KOPT-K1 (cell line): ENCODE results near the gene GOSR1.
"Not testable (repeated sequence)": the region's sequence is repeated elsewhere in the genome, so short reads cannot be mapped to it uniquely, and the experiment has no call there.

Experiments
- H3K27ac ChIP-seq: fragments of 200-600 bp; sonication (generic); 2 replicates; pipeline ENCODE4 v1.5.1; 2016; ENCODE audit warnings: antibody characterized with exemption, mild to moderate bottlenecking, low read depth, low read length; ENCODE audit not compliant: poor library complexity, severe bottlenecking
- H3K36me3 ChIP-seq: fragments of 200-600 bp; sonication (generic); 2 replicates; pipeline ENCODE4 v1.5.1; 2017; ENCODE audit warnings: antibody characterized with exemption, mild to moderate bottlenecking, low read length, moderate library complexity; ENCODE audit not compliant: insufficient read depth
- H3K9me3 ChIP-seq: fragments of 200-600 bp; sonication (generic); 2 replicates; pipeline ENCODE4 v1.5.1; 2017; ENCODE audit warnings: antibody characterized with exemption, low read length, mild to moderate bottlenecking; ENCODE audit not compliant: insufficient read depth, poor library complexity, severe bottlenecking

The GOSR1 gene

DNA sequence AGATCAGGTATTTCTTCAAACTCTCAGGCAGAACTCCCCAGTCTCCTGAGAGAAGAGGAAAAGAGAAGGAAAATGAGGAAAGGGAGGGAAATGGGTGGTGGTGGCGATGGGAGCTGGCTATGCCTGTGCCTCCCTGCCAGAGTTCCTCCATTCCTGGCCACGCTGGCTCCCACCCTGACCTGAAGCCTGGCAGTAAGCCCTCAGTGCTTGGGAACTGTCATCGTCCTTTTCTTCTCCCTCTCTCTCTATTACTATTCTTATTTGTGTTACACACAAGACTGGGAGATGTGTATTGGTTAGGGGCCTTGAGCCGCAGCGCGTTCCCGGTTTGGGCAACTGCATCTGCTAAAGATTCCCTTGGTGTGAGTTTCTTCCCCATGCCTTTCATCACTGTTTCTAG is 44.6 kb downstream of the GOSR1 start:
- Histone ChIP-seq H3K9me3 (no peaks in the 10 kb centered on the region), H3K27ac (no peak overlapping the region), H3K36me3 (peaks cover 66% of the 10 kb centered on the region)

DNA sequence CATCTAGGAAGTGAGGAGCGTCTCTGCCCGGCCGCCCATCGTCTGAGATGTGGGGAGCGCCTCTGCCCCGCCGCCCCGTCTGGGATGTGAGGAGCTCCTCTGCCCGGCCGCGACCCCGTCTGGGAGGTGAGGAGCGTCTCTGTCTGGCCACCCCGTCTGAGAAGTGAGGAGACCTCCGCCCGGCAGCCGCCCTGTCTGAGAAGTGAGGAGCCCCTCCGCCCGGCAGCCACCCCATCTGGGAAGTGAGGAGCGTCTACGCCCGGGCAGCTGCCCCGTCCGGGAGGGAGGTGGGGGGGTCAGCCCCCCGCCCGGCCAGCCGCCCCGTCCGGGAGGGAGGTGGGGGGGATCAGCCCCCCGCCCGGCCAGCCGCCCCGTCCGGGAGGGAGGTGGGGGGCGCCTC is 46.0 kb downstream of the GOSR1 start:
- H3K36me3 ChIP-seq = peaks cover 57% of the 10 kb centered on the region
- H3K27ac ChIP-seq, H3K9me3 ChIP-seq: not testable (repeated sequence)

GRCh38 chr17:30524847-30525246 is 47.6 kb downstream of the GOSR1 start:
- Histone ChIP-seq H3K36me3 (peaks cover 44% of the 10 kb centered on the region), H3K9me3 (no peaks in the 10 kb centered on the region), H3K27ac (no peak overlapping the region)

- Histone ChIP-seq H3K9me3 (no peaks in the 10 kb centered on the region), H3K27ac (no peak overlapping the region), H3K36me3 (peaks cover 28% of the 10 kb centered on the region)
Observed at GRCh38 chr17:30526401-30526800, 49.2 kb downstream of the GOSR1 start.

DNA sequence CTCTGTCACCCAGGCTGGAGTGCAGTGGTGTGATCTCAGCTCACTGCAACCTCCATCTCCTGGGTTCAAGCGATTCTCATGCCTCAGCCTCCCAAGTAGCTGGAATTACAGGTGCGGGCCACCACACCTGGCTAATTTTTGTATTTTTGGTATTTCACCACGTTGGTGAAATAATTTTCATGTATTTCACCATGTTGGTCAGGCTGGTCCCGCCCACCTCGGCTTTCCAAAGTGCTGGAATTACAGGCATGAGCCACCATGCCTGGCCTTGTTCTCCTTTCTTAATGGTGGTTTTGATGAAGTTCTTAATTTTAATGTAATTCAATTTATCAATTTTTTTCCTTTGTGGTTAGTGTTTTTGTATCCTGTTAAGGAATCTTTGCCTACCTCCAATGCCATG is 51.5 kb downstream of the GOSR1 start:
- H3K27ac ChIP-seq = not testable (repeated sequence)

DNA sequence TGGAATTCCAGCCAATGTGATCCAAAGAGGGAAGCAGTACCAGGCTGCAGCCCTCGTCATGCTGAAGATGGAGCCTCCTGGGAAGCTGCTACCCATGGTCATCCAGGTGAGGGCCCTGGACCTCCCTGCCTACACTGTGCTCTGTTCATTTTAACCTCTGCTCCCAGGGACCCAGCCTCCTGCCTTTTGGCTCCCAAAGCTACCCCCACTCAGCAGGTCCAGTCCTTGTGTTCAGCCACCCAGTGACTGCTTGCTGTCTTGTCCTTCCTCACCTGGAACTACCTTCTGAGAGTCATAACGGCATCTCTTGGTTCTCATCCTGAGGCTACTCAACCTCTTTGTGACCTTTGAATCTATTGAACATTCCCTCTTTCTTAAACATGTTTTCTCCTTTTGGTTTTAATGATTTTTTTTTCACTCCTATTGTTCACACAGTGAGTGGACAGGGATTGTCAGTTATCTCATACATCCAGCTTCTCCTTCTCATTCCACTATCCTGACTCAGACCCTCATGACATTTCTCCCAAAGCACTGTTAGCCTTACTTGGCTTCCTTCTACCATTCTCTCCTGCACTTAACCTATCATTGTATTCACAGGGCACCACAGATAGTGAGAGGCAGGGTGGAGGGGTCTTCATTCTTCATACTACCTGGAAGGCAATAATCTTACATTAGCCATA is 53.3 kb downstream of the GOSR1 start:
- Histone ChIP-seq H3K27ac (no peak overlapping the region), H3K36me3 (peaks cover 4% of the 10 kb centered on the region; the same call in 1 of the 2 replicates), H3K9me3 (no peaks in the 10 kb centered on the region)

More for the DNA sequence above, 51.5 kb downstream of the GOSR1 start:
- peaks cover 14% of the 10 kb centered on the region; the same call in 1 of the 2 replicates for H3K36me3 ChIP-seq
- not testable (repeated sequence) for H3K9me3 ChIP-seq

DNA sequence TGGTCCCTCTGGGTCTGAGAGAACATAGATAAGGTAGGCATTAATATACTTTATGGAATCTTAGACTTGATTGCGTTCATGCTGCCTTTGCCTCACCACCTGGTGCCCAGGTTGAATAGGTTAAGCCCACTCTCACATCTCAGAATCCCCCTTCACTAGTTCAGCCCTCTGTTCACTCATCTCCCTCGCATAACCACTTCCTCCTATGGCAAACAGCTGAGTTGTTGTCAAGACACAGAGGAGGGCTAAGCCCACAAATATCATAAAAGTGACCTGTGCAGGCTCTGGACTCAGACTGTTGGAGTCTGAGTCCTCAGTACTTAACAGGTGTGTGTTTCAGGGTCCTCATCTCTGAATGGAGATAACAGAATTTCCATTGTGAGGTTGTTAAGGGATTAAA is 55.7 kb downstream of the GOSR1 start:
- Histone ChIP-seq H3K9me3 (no peaks in the 10 kb centered on the region), H3K36me3 (no peaks in the 10 kb centered on the region), H3K27ac (no peak overlapping the region)

- H3K27ac ChIP-seq = no peak overlapping the region
- no peaks in the 10 kb centered on the region for H3K9me3 ChIP-seq
- H3K36me3 ChIP-seq = no peaks in the 10 kb centered on the region
Observed at GRCh38 chr17:30534298-30534697, 57.1 kb downstream of the GOSR1 start.

- H3K36me3 ChIP-seq = no peaks in the 10 kb centered on the region
- no peak overlapping the region for H3K27ac ChIP-seq
- H3K9me3 ChIP-seq = no peaks in the 10 kb centered on the region
Observed at GRCh38 chr17:30534938-30535921, 58.0 kb downstream of the GOSR1 start.

DNA sequence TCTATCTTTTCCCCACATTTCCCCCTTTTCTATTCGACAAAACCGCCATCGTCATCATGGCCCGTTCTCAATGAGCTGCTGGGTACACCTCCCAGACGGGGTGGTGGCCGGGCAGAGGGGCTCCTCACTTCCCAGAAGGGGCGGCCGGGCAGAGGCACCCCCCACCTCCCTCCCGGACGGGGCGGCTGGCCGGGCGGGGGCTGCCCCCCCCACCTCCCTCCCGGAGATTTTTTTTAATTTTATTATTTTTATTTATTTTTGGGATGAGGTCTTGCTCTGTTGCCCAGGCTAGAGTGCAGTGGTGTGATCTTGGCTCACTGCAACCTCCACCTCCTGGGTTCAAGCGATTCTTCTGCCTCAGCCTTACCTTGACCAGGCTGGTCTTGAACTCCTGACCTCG is 59.6 kb downstream of the GOSR1 start:
- not testable (repeated sequence) for H3K36me3 ChIP-seq, H3K27ac ChIP-seq, H3K9me3 ChIP-seq

- H3K27ac ChIP-seq, H3K9me3 ChIP-seq, H3K36me3 ChIP-seq: not testable (repeated sequence)
Observed at GRCh38 chr17:30537667-30538066, 60.5 kb downstream of the GOSR1 start.

DNA sequence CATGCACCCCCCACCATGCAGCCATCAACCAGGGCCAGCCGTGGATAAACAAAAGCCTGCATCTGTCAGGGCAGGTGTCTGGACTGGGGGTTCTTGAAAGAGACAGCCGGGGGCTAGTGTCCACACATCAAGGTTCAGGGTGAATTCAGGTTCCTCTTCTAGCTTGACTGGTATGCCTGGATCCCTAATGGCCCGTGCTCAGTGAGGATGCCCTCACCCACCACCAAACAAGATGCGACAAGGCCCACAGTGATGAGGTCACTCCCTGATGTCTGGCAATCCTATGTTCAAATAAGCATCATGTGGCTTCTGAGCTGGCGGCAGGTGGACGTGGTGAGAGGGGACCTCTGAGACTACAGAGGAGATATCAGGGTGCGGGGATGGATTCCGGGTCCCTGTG is 64.6 kb downstream of the GOSR1 start:
- Histone ChIP-seq H3K9me3 (no peaks in the 10 kb centered on the region), H3K27ac (no peak overlapping the region), H3K36me3 (no peaks in the 10 kb centered on the region)

- Histone ChIP-seq H3K36me3 (no peaks in the 10 kb centered on the region), H3K27ac (no peak overlapping the region), H3K9me3 (no peaks in the 10 kb centered on the region)
Observed at GRCh38 chr17:30543456-30543855, 66.2 kb downstream of the GOSR1 start.

- Histone ChIP-seq H3K36me3 (no peaks in the 10 kb centered on the region), H3K27ac (no peak overlapping the region), H3K9me3 (no peaks in the 10 kb centered on the region)
Observed at GRCh38 chr17:30545024-30545423, 67.8 kb downstream of the GOSR1 start.

DNA sequence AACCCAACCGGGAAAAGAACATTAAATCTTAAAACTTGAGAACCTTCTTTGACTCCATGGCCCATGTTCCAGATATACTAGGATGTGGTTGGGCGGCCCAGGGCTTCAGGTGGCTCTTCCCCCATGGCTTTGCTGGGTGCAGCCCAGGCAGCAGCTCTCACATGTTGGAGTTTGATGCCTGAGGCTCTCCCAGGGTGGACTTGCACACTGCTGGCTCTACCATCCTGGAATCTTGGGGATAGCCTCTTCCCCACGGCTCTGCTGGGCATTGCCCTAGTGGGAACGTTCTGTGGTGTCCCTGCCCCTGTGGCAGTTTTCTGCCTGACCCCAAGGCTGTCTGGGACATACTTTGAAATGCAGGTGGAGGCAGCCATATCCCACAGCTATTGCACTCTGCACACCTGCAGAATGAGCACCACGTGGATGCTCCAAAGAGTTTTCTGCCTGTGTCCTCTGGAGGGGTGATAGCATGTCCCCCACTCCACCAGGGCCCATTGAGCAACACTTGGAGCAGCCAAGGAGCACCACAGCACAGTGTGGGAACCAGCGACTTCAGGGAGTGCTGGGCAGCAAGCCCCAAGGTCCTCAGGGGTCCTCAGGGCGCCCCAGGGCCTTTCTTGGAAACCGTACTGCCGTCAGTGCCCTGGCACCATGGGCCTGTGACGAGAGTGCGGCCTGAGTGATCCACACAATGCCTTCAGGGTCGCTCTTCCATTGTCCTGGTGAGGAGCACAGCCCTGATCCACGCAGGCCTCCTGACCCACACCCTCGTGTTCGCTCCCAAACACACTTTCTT is 70.8 kb downstream of the GOSR1 start:
- H3K36me3 ChIP-seq = no peaks in the 10 kb centered on the region
- no peaks in the 10 kb centered on the region for H3K9me3 ChIP-seq
- H3K27ac ChIP-seq = no peak overlapping the region
